ENCODE measurements around the gene SRBD1.
A peak's percentile ranks its signal among the peaks of the same experiment; 100 is the strongest.

The SRBD1 gene

GRCh38 chr2:45636008-45636407, 24.9 kb upstream of the SRBD1 start:
- no peak for DNase-seq (ENCODE audit: low spot score)

- DNase-seq (ENCODE audit: low spot score) = peak; percentile 19
Measured at GRCh38 chr2:45634223-45634622, 23.2 kb upstream of the SRBD1 start.

- no peak for DNase-seq (ENCODE audit: low spot score)
Measured at GRCh38 chr2:45631955-45632354, 20.9 kb upstream of the SRBD1 start.

GRCh38 chr2:45631319-45631718, 20.3 kb upstream of the SRBD1 start:
- no peak for DNase-seq (ENCODE audit: low spot score)

DNA sequence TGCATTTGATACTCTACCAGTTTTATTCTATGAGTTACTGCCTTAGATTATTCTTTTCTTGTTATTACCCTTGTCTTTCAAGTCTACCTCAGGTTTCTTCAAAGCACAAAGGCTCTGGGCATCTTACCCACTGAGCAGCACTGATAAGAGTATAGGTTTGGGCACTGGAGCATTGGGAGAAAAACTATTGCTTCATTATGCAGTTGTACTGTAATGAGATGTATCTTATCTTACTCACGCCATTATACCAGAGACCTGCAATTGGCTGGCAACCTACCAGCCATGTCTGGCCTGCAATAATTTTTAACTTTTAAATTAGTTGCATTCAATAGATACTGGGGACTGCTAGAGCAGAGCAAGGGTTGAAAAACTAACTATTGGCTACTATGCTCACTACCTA, 18.9 kb upstream of the SRBD1 start:
- no peak for DNase-seq (ENCODE audit: low spot score)

GRCh38 chr2:45627911-45628310, 16.8 kb upstream of the SRBD1 start:
- DNase-seq (ENCODE audit: low spot score) = no peak

DNA sequence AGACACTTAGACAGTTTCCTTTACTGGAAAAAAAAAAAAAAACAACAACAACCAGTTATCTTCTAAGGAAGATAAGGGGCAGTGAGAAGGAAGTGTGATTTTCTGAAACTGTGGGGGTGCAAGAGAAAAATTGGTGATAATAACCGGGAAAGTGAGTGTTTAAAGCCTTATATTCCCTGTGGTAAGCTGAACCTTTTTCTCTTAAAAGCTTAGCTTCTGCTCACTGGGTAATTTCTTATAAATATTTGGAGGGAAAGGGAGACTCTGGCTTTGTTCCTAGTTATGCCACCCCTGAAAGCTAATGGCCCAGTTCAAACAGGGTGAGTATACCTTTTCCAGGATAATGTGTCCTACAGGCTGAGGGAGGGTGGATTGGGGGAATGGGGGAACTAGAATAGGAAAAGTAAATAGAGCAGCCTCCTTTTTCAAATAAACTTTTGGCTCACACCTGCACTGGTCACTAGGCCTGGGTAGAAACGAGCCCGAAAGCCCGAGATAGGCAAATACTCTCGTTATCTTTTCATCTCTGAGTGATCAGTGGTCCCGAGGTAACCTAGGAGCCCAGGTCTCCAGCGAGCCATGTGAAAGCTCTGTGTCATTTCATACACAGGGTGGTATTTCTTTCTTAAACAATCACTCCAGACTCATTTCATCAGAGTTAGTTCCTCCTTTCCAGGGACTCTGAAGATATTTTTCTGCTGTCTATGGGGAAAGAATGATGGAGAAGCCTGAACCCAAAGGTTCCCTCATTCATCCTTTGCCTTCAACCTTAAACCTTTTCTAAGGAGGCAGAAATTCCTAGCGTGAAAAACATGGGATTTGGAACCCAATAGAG, 15.5 kb upstream of the SRBD1 start:
- no peak for DNase-seq (ENCODE audit: low spot score)

DNA sequence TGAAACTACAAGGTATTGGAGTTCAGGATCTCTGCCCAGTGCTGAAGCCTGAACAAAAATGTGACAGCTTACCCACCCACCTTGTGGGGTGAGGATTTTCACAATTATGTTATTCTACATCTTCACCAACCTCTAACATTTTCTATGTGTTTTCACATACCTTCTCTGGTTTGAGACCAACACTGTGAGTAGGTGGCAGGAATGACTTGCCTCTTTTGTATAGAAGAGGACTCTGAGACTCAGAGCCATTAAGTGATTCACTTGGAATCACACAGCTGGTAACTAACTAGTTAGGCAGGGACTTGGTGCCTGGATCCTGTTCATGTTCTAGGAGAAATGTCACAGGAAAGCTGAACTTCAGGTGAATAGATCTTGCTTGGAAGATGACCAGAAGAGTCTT, 14.8 kb upstream of the SRBD1 start:
- DNase-seq (ENCODE audit: low spot score) = no peak

DNA sequence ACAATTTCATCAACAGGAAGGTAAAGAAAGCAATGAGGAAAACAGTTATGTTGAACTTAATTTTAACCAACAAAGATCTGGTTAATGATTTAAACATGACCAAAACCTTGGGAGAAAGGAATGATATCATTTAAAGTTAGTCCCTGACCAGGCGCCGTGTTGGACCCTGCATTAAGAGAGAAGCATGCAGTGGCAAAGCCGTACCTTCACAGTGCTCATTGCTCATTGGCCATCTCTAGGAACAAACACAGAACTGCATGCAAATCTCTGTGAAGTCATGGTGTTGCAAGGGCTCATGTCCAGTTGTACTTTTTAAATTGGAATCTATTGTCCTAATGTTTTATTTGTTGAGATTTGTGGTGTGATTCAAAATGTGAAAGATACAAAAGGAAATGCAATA, 12.0 kb upstream of the SRBD1 start:
- no peak for DNase-seq (ENCODE audit: low spot score)

GRCh38 chr2:45622336-45623075, 11.4 kb upstream of the SRBD1 start:
- DNase-seq (ENCODE audit: low spot score) = no peak

DNA sequence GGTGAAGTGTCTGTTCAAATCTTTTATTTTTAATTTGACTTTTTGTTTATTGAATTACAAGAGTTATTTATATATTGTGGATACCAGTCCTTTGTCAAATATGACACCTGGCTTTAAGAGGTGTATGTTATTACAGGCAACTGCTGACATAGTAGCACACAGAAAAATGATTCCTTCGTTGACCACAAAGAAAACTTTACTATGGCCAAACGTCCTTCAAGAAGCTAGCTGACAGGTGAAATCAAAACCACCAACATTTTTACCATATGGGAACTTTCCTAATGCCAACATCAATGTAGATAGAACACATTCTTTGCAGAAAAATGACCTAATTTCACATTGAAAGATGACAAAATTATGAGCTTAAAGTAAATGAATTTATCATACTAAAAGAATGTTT, 6.4 kb upstream of the SRBD1 start:
- no peak for DNase-seq (ENCODE audit: low spot score)

GRCh38 chr2:45616658-45617411, 5.8 kb upstream of the SRBD1 start:
- no peak for DNase-seq (ENCODE audit: low spot score)

- DNase-seq (ENCODE audit: low spot score) = no peak
Measured at GRCh38 chr2:45614871-45615415, 3.9 kb upstream of the SRBD1 start.

DNA sequence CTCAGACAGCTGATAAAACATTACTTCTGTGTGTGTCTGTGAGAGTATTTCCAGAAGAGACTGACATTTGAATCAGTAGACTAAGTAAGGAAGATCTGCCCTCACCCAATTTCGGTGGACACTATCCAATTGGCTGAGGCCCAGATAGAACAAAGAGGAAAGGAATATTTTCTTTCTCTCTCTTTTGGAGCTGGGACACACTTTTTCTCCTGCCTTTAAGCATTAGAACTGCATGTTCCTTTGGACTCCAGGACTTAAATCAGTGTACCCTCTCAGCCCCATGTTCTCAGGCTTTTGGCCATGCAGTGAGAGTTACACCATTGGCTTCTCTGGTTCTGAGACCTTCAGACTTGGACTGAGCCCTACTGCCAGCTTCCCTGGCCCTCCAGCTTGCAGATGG, 3.3 kb upstream of the SRBD1 start:
- no peak for DNase-seq (ENCODE audit: low spot score)

DNA sequence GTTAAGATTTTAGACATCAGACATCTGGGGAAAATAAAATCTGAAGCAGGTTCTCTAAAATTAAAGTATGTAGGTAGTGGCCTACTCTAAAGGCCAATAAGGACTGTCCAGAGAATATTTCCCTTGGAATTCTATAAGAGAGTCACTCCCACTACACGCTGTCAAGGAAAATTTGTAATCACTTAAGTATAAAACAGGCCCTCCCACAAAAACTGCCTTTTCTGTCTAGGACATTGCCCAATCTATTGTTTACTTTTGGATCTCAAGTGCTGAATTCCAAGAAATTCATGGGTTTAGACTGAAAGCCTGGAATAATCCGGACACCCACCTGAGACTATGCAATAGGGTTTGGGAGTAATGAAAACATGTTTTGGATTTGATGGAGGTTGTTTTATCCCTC, 1.7 kb upstream of the SRBD1 start:
- DNase-seq (ENCODE audit: low spot score) = no peak

- no peak for DNase-seq (ENCODE audit: low spot score)
Measured at GRCh38 chr2:45612285-45612684, 1.2 kb upstream of the SRBD1 start.

GRCh38 chr2:45610281-45611019, 617 bp downstream of the SRBD1 start:
- peak; percentile 74 for DNase-seq (ENCODE audit: low spot score)

- DNase-seq (ENCODE audit: low spot score) = no peak
Measured at GRCh38 chr2:45607701-45608100, 3.4 kb downstream of the SRBD1 start.

GRCh38 chr2:45606796-45607195, 4.3 kb downstream of the SRBD1 start:
- no peak for DNase-seq (ENCODE audit: low spot score)

GRCh38 chr2:45605116-45605515, 6.0 kb downstream of the SRBD1 start:
- no peak for DNase-seq (ENCODE audit: low spot score)

- DNase-seq (ENCODE audit: low spot score) = no peak
Measured at GRCh38 chr2:45602624-45603023, 8.4 kb downstream of the SRBD1 start.

DNA sequence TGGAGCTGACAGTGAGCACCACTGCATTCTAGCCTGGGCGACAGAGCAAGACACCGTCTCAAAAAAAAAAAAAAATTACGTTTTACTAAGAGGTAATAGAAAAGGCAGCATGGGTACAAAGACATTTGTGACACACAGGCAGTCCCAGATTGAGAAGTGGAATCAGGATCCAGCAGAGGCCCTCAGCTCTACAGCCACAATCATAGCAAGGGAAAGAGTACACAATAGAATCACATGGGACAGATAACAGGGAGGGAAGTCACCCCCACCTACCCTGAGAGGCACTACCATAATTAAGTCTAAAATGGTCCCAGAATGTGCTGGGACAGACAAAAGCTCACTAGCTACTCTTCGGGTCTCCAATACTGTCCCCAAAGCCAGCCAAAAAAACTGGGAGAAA, 12.5 kb downstream of the SRBD1 start:
- no peak for DNase-seq (ENCODE audit: low spot score)
